ENCODE results near the gene SRSF5. TPM values are rescaled to one million over a fixed set of nuclear protein-coding genes. Genes with fewer than 3 reads are reported as not detected.

Gene SRSF5
- polyA plus RNA-seq, 3 donors = 410 to 554 (median 502) TPM

GRCh38 chr14:69798339-69798735 lies 31.4 kb downstream of the SRSF5 start:
- intact Hi-C loops (cut with micrococcal nuclease) = no loop called here
- Mint-ChIP-seq H3K36me3 (no peaks in the 10 kb centered on the region), H3K27me3 (ENCODE audit: low read depth in 3 of 3) (peaks cover 0 to 8% (median 6%) of the 10 kb centered on the region in 3 donors), H3K27ac (no peak overlapping the region), H3K9me3 (peaks cover 0 to 9% (median 3%) of the 10 kb centered on the region in 7 donors), H3K4me3 (no peak overlapping the region), H3K4me1 (peaks cover 14% of the 10 kb centered on the region)
- H3K27me3 ChIP-seq (ENCODE audit: control insufficient read depth in 2 of 2, insufficient read depth in 2 of 2, low read length in 2 of 2) = peaks cover 0 to 4% of the 10 kb centered on the region in 2 donors
- H4K20me1 ChIP-seq (ENCODE audit: insufficient read depth, low read length) = no peaks in the 10 kb centered on the region
- no peaks in the 10 kb centered on the region for H3K36me3 ChIP-seq (replicated peaks in 1 of 2; ENCODE audit: control insufficient read depth in 1 of 2, insufficient read depth in 2 of 2, low read length in 2 of 2)
- no peak overlapping the region for H3K27ac ChIP-seq (ENCODE audit: low read depth in 1 of 2, low read length in 2 of 2)
- no peak for TF ChIP-seq CTCF (IDR thresholded peaks at IDR 0.05)
- no peaks in the 10 kb centered on the region for H3K9me3 ChIP-seq (replicated peaks in 1 of 2; ENCODE audit: control insufficient read depth in 1 of 2, insufficient read depth in 1 of 2, low read length in 2 of 2)
- WGBS (ENCODE audit: insufficient coverage) = 96% methylated on average over 4 of the region's 4 CpGs
- H3K4me1 ChIP-seq (ENCODE audit: control insufficient read depth in 1 of 2, insufficient read depth in 2 of 2, low read length in 2 of 2) = peaks cover 7 to 9% of the 10 kb centered on the region in 2 donors
- no peak overlapping the region for H3K9ac ChIP-seq (ENCODE audit: insufficient read depth, low read length, poor library complexity, severe bottlenecking)
- H3K4me2 ChIP-seq (replicated peaks; ENCODE audit: extremely low read depth, low read length, poor library complexity, severe bottlenecking) = no peak overlapping the region
- DNase-seq = no peak
- H2AFZ ChIP-seq (ENCODE audit: insufficient read depth, low read depth, low read length, poor library complexity, severe bottlenecking) = no peak overlapping the region
- H3K4me3 ChIP-seq (replicated peaks in 1 of 3; ENCODE audit: low read depth in 2 of 3, low read length in 3 of 3) = no peak overlapping the region
- no peaks in the 10 kb centered on the region for H3K79me2 ChIP-seq (ENCODE audit: insufficient read depth, low read length)

- Mint-ChIP-seq H3K9me3 (peaks cover 0 to 6% (median 4%) of the 10 kb centered on the region in 7 donors), H3K36me3 (no peaks in the 10 kb centered on the region), H3K27ac (no peak overlapping the region), H3K27me3 (ENCODE audit: low read depth in 3 of 3) (peaks cover 2 to 11% (median 9%) of the 10 kb centered on the region in 3 donors), H3K4me1 (no peaks in the 10 kb centered on the region), H3K4me3 (no peak overlapping the region)
- Histone ChIP-seq H3K4me3 (replicated peaks in 1 of 3; ENCODE audit: low read depth in 2 of 3, low read length in 3 of 3) (no peak overlapping the region), H3K4me1 (ENCODE audit: control insufficient read depth in 1 of 2, insufficient read depth in 2 of 2, low read length in 2 of 2) (no peaks in the 10 kb centered on the region), H3K4me2 (replicated peaks; ENCODE audit: extremely low read depth, low read length, poor library complexity, severe bottlenecking) (no peak overlapping the region), H3K36me3 (replicated peaks in 1 of 2; ENCODE audit: control insufficient read depth in 1 of 2, insufficient read depth in 2 of 2, low read length in 2 of 2) (no peaks in the 10 kb centered on the region), H3K27ac (ENCODE audit: low read depth in 1 of 2, low read length in 2 of 2) (no peak overlapping the region), H3K79me2 (ENCODE audit: insufficient read depth, low read length) (no peaks in the 10 kb centered on the region), H3K9me3 (replicated peaks in 1 of 2; ENCODE audit: control insufficient read depth in 1 of 2, insufficient read depth in 1 of 2, low read length in 2 of 2) (no peaks in the 10 kb centered on the region), H2AFZ (ENCODE audit: insufficient read depth, low read depth, low read length, poor library complexity, severe bottlenecking) (no peak overlapping the region), H3K9ac (ENCODE audit: insufficient read depth, low read length, poor library complexity, severe bottlenecking) (no peak overlapping the region), H3K27me3 (ENCODE audit: control insufficient read depth in 2 of 2, insufficient read depth in 2 of 2, low read length in 2 of 2) (peaks cover 0 to 4% of the 10 kb centered on the region in 2 donors), H4K20me1 (ENCODE audit: insufficient read depth, low read length) (no peaks in the 10 kb centered on the region)
- peak; percentile 23 for TF ChIP-seq CTCF (IDR thresholded peaks at IDR 0.05)
- intact Hi-C loops (cut with micrococcal nuclease) = no loop called here
- DNase-seq = no peak
These were observed 36.8 kb downstream of the SRSF5 start for GRCh38 chr14:69803753-69804152.

All from CD14-positive monocyte (primary cell).